Measurements from ENCODE around the gene TBCD.

Gene TBCD

DNA sequence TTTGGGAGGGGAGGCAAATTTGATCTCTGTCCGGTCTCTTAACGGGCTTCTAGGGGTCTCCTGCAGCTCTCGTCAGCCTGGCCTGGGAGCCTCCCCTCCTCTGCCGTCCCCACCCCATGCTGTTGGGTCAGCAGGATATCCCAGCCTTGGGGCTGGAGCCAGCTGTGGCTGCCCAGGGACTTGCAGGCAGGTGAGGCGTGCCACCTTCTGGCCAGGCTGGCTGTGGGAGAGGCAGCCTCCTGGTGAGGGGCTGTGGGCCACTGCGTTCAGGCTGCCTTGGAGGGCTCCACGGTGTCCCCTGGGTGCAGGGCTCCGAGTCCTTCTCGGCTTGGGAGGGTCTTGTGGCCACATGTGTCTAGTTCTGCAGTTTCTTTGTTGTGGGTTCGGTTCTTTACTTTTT, 34.6 kb downstream of the TBCD start:
- Histone ChIP-seq H3K4me1 (ENCODE audit: control insufficient read depth, insufficient read depth, low read length, unreplicated experiment) (peaks cover 3% of the 10 kb centered on the region), H3K36me3 (ENCODE audit: insufficient read depth, low read length) (no peaks in the 10 kb centered on the region)

DNA sequence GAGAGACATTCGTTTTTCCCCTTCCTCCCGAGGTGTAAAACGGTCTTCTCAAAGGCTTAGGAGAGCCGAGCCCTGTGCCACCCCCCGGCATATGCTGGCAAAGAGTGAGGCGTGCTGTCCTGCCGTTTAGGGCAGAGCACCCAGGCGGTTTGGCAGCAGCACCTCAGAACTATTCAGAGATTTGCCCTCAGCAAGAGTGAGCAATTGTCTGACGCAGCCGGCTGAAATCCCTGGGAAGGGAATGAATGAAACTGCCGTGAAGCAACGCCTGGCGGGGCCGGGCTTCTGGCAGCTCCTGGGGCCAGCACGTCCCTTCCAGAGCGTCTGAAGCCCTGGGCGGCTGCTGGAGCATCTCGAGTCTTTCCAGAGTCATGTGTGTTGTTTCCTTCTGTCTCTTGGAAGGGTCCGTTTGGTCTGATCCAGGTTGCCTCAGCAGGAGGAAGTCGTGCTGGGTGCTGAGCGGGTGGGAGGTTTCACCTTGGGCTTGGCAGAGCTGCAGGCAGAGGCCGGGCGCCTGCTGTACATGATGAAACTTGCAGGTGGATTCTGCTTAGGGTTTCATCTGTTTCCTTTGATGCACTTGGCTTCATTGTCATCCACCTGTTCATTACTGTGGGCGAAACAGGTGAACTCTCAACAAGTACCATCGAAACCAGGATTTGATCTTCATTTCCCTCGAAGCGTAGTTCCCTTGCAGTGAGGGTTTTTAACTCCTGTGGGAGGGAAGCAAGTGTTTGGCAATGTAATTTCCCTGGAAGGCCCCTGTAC, 35.4 kb downstream of the TBCD start:
- Histone ChIP-seq H3K4me3 (ENCODE audit: low read depth, low read length) (no peak overlapping the region), H3K27me3 (ENCODE audit: insufficient read depth, low read length) (no peaks in the 10 kb centered on the region), H2AFZ (ENCODE audit: low read length, unreplicated experiment) (no peak overlapping the region), H3K36me3 (ENCODE audit: insufficient read depth, low read length) (no peaks in the 10 kb centered on the region), H3K79me2 (ENCODE audit: control insufficient read depth, insufficient read depth, low read length, unreplicated experiment) (peaks cover 3% of the 10 kb centered on the region), H3K27ac (ENCODE audit: low read depth, low read length) (no peak overlapping the region), H3K4me1 (ENCODE audit: control insufficient read depth, insufficient read depth, low read length, unreplicated experiment) (peaks cover 7% of the 10 kb centered on the region)

More for the DNA sequence above, 34.6 kb downstream of the TBCD start:
- no peak overlapping the region for H2AFZ ChIP-seq (ENCODE audit: low read length, unreplicated experiment)
- H3K27ac ChIP-seq (ENCODE audit: low read depth, low read length) = no peak overlapping the region
- H3K4me3 ChIP-seq (ENCODE audit: low read depth, low read length) = no peak overlapping the region
- peaks cover 3% of the 10 kb centered on the region for H3K79me2 ChIP-seq (ENCODE audit: control insufficient read depth, insufficient read depth, low read length, unreplicated experiment)
- H3K27me3 ChIP-seq (ENCODE audit: insufficient read depth, low read length) = no peaks in the 10 kb centered on the region

DNA sequence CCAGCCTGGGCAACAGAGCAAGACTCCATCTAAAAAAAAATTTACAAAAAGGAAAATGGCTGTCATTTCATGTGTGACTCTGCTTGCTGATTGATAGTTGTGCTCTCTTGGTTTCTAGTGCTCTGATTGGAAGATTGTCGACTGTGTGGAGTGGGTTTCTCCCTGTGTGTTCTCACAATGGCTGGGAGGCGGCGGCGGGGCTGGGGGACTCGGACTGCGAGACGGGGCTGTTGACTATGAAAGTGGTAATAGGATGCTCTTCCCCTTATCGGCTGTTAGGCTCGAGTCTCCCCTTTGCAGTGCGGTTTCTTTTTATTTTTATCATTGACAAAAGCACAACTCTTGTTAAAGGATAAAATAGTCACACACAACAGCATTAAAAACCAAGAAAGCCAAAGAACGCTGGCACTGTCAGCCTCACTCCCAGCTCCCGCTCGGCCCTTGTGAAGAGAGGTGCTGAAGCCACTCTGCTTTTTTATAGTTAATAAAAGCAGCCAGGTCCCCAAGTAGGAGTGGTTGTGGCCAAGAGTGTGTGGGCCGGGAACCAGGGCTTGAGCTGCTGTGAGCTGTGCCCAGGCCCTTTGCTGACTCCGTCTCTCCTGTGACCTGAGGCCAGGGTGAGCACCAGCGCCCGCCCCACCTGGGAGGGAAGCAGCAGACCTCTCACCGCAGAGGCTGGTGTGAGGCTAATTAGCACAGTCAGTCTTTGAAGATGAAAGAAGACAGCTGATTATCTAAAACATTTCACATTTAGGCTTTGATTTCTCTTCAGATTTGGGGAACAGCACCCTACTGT, 36.5 kb downstream of the TBCD start:
- no peak overlapping the region for H3K4me3 ChIP-seq (ENCODE audit: low read depth, low read length)
- H3K36me3 ChIP-seq (ENCODE audit: insufficient read depth, low read length) = no peaks in the 10 kb centered on the region
- no peaks in the 10 kb centered on the region for H3K27me3 ChIP-seq (ENCODE audit: insufficient read depth, low read length)
- peaks cover 7% of the 10 kb centered on the region for H3K4me1 ChIP-seq (ENCODE audit: control insufficient read depth, insufficient read depth, low read length, unreplicated experiment)
- H3K79me2 ChIP-seq (ENCODE audit: control insufficient read depth, insufficient read depth, low read length, unreplicated experiment) = peaks cover 3% of the 10 kb centered on the region
- no peak overlapping the region for H3K27ac ChIP-seq (ENCODE audit: low read depth, low read length)
- H2AFZ ChIP-seq (ENCODE audit: low read length, unreplicated experiment) = no peak overlapping the region

DNA sequence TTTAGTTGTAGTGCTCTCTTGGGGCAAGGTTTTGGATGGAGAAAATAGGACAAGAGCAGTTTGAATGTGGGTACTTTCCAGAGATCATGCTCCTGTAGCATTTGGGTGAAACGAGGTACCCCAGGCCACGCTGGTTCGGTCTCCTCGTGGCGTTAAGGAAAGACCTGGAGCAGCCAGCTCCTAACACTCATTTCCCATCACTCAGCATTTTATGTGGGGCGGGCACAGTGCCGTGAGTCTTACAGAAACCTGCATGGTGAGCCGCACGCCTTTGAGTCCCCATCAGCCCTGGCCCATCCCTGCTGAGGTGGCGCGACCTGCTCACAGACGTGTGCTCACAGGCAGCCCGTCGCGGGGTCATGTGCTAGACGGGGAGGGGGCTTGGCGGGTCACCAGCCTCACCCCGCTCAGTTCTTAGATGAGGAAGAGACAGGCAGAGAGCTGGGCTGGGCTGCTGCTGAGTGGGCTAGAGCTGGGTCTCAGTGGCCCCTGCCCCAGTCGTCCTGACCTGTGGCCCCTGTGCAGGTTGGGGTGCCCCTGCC, 37.3 kb downstream of the TBCD start:
- H3K79me2 ChIP-seq (ENCODE audit: control insufficient read depth, insufficient read depth, low read length, unreplicated experiment) = peaks cover 3% of the 10 kb centered on the region

DNA sequence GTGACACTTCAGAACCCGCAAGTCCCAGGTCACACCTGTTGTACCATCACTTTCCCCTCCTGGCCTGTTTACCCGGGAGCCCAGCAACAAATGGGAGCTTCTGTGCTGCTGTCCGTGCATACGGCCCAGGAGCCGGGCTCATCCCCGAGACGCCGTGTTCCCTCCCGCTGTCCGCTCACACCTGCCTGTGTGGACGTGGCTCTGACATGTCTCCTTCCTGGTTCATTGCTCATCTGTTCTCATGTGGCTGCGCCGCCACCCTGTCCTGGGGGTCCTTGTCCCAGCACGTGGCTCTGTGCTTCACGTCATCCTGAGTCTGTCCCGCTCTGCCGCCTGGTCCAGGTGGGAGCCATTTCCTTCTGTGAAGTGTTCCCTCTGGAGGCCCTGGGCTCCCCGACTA, 37.9 kb downstream of the TBCD start:
- Histone ChIP-seq H2AFZ (ENCODE audit: low read length, unreplicated experiment) (no peak overlapping the region), H3K36me3 (ENCODE audit: insufficient read depth, low read length) (no peaks in the 10 kb centered on the region), H3K27me3 (ENCODE audit: insufficient read depth, low read length) (no peaks in the 10 kb centered on the region), H3K27ac (ENCODE audit: low read depth, low read length) (no peak overlapping the region), H3K4me1 (ENCODE audit: control insufficient read depth, insufficient read depth, low read length, unreplicated experiment) (peaks cover 7% of the 10 kb centered on the region), H3K4me3 (ENCODE audit: low read depth, low read length) (no peak overlapping the region), H3K79me2 (ENCODE audit: control insufficient read depth, insufficient read depth, low read length, unreplicated experiment) (peaks cover 3% of the 10 kb centered on the region)

More for the DNA sequence above, 37.3 kb downstream of the TBCD start:
- no peaks in the 10 kb centered on the region for H3K27me3 ChIP-seq (ENCODE audit: insufficient read depth, low read length)
- H3K27ac ChIP-seq (ENCODE audit: low read depth, low read length) = no peak overlapping the region
- H3K4me1 ChIP-seq (ENCODE audit: control insufficient read depth, insufficient read depth, low read length, unreplicated experiment) = peaks cover 7% of the 10 kb centered on the region
- no peak overlapping the region for H2AFZ ChIP-seq (ENCODE audit: low read length, unreplicated experiment)
- H3K4me3 ChIP-seq (ENCODE audit: low read depth, low read length) = no peak overlapping the region
- no peaks in the 10 kb centered on the region for H3K36me3 ChIP-seq (ENCODE audit: insufficient read depth, low read length)

DNA sequence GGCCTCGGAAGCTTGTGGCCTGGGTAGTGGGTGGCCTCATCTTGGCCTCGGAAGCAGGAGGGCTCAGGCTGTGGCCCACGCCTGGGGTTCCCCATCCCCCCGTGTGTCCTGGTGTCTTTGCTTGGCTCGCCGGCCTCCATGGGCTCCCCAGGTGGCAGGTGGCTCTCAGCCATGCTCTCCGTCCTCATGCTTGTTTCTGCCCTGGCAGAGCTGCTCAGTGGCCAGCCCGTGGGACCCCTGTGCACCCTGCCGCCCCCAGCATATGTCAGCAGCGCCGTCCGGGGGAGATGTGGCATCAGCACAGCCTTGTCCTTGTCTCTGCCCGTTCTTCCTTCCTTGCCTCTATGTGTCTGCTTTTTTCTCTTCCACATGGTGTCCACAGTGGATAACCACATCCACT, 38.5 kb downstream of the TBCD start:
- no peaks in the 10 kb centered on the region for H3K27me3 ChIP-seq (ENCODE audit: insufficient read depth, low read length)
- no peak overlapping the region for H3K27ac ChIP-seq (ENCODE audit: low read depth, low read length)
- peaks cover 3% of the 10 kb centered on the region for H3K79me2 ChIP-seq (ENCODE audit: control insufficient read depth, insufficient read depth, low read length, unreplicated experiment)
- no peak overlapping the region for H2AFZ ChIP-seq (ENCODE audit: low read length, unreplicated experiment)
- no peaks in the 10 kb centered on the region for H3K36me3 ChIP-seq (ENCODE audit: insufficient read depth, low read length)
- peaks cover 7% of the 10 kb centered on the region for H3K4me1 ChIP-seq (ENCODE audit: control insufficient read depth, insufficient read depth, low read length, unreplicated experiment)
- no peak overlapping the region for H3K4me3 ChIP-seq (ENCODE audit: low read depth, low read length)

DNA sequence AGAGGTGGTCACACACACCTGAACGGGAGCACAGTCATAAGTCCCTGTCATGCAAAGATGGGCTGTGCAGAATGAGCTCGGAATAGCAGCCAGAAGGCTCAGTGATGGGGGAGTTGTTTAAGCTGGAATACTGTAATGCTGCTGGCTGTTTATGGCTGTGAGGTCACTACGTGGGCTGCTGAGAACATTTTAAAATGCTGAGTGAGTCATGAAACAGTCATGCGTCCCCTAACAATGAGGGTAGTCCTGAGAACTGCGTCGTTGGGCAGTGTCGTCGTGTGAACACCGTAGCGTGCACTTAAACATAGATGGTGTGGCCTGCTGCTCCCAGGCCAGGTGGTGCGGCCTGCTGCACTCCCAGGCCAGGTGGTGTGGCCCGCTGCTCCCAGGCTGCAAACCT, 39.7 kb downstream of the TBCD start:
- Histone ChIP-seq H3K4me3 (ENCODE audit: low read depth, low read length) (no peak overlapping the region), H3K4me1 (ENCODE audit: control insufficient read depth, insufficient read depth, low read length, unreplicated experiment) (peaks cover 7% of the 10 kb centered on the region), H3K79me2 (ENCODE audit: control insufficient read depth, insufficient read depth, low read length, unreplicated experiment) (peaks cover 3% of the 10 kb centered on the region), H3K27ac (ENCODE audit: low read depth, low read length) (peak overlapping the region; percentile 49; the same call in 1 of the 2 replicates), H2AFZ (ENCODE audit: low read length, unreplicated experiment) (no peak overlapping the region), H3K36me3 (ENCODE audit: insufficient read depth, low read length) (no peaks in the 10 kb centered on the region), H3K27me3 (ENCODE audit: insufficient read depth, low read length) (no peaks in the 10 kb centered on the region)

DNA sequence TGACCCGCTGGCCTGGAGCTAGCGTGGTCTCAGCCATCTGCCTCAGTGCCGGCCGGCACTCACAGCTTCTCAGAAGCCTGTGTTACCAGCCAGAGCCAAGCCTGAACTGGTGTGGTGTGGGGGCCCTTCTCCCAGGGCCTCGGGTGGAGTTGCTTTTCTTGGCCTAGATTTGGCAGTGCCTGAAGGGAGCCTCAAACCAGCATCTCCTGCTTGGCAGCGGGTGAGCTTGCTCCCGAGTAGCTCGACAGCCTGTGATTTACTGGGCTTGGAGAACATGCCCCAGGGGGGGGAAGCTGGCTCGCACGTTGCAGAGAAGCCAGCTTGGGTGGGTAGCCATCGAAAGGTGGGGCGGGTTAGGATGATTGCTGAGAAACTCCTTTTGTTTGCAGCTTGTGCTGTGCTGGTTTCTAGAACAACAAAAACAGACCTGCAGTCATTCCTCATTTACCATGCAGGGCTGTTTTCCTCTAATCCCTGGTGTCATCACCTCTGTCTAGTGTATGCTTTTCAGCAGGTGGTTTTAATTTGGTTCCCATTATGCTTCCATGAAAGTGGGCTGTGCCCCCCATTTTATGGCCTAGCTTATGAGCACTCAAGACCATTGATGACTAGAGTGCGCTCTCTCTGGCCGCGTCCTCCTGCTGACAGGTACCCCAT, 42.2 kb downstream of the TBCD start:
- Histone ChIP-seq H3K79me2 (ENCODE audit: control insufficient read depth, insufficient read depth, low read length, unreplicated experiment) (peaks cover under 1% of the 10 kb centered on the region), H3K27ac (ENCODE audit: low read depth, low read length) (no peak overlapping the region), H3K4me3 (ENCODE audit: low read depth, low read length) (no peak overlapping the region), H3K36me3 (ENCODE audit: insufficient read depth, low read length) (no peaks in the 10 kb centered on the region), H3K4me1 (ENCODE audit: control insufficient read depth, insufficient read depth, low read length, unreplicated experiment) (peaks cover 7% of the 10 kb centered on the region), H2AFZ (ENCODE audit: low read length, unreplicated experiment) (no peak overlapping the region), H3K27me3 (ENCODE audit: insufficient read depth, low read length) (no peaks in the 10 kb centered on the region)

DNA sequence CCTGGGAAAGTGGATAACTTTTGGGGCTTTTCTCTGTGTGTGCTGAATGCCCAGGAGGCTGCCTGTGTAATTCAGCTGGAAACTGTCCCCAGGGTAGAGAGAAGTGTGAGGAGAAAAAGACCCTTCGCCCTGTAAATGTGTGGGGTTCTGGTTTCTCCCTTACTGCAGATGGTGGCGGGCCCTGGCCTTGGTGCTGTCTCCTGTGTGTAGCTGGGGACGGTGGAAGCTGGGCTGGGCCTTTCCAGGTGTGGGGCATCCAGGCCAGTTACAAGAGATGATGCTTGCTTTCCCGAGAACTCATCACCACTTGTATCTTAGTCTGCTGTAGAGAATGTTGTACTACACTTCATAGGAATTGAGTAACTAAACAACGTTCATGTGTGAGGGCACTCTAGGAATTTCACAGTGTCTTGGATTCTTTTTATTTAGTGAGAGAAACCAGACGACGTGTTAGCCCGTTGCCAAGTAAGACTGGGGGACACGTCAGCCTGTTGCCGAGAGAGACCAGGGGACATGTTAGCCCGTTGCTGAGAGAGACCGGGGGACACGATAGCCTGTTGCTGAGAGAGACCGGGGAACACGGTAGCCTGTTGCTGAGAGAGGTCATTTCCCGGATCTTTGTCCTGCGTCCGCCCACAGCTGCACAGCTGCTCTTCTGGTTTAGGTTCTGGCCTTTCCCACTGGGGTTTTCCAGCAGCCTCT, 43.1 kb downstream of the TBCD start:
- no peak overlapping the region for H3K27ac ChIP-seq (ENCODE audit: low read depth, low read length)
- no peak overlapping the region for H3K4me3 ChIP-seq (ENCODE audit: low read depth, low read length)
- H3K27me3 ChIP-seq (ENCODE audit: insufficient read depth, low read length) = no peaks in the 10 kb centered on the region
- peaks cover under 1% of the 10 kb centered on the region; the same call in 1 of the 2 replicates for H3K36me3 ChIP-seq (ENCODE audit: insufficient read depth, low read length)
- no peak overlapping the region for H2AFZ ChIP-seq (ENCODE audit: low read length, unreplicated experiment)
- H3K79me2 ChIP-seq (ENCODE audit: control insufficient read depth, insufficient read depth, low read length, unreplicated experiment) = no peaks in the 10 kb centered on the region
- peaks cover 7% of the 10 kb centered on the region for H3K4me1 ChIP-seq (ENCODE audit: control insufficient read depth, insufficient read depth, low read length, unreplicated experiment)

DNA sequence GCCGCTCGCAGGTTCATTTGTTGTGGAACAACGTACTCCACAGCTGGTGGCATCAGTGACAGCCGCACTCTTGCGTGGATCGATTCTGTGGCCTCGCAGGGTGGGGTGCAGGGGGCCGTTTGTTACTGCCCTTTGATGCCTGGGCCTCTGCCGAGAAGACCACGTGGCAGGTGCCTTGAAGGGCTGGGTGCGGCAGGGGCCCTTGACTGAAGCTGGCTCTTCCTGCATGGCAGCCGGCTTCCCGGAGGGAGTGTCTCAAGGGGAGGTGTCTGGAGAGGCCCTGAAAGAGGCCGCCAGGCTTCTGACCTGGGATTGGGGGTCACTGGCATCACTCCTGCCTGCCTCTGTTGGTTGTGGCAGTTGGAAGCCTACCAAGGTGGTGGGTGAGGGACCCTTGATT, 43.8 kb downstream of the TBCD start:
- Histone ChIP-seq H3K79me2 (ENCODE audit: control insufficient read depth, insufficient read depth, low read length, unreplicated experiment) (no peaks in the 10 kb centered on the region), H3K4me1 (ENCODE audit: control insufficient read depth, insufficient read depth, low read length, unreplicated experiment) (peaks cover 7% of the 10 kb centered on the region), H3K4me3 (ENCODE audit: low read depth, low read length) (no peak overlapping the region), H3K27me3 (ENCODE audit: insufficient read depth, low read length) (no peaks in the 10 kb centered on the region), H3K36me3 (ENCODE audit: insufficient read depth, low read length) (peaks cover 6% of the 10 kb centered on the region; the same call in 1 of the 2 replicates), H3K27ac (ENCODE audit: low read depth, low read length) (no peak overlapping the region), H2AFZ (ENCODE audit: low read length, unreplicated experiment) (no peak overlapping the region)

Measured in ACC112 (cell line).